Measurements from ENCODE around the gene P3R3URF.

The P3R3URF gene

DNA sequence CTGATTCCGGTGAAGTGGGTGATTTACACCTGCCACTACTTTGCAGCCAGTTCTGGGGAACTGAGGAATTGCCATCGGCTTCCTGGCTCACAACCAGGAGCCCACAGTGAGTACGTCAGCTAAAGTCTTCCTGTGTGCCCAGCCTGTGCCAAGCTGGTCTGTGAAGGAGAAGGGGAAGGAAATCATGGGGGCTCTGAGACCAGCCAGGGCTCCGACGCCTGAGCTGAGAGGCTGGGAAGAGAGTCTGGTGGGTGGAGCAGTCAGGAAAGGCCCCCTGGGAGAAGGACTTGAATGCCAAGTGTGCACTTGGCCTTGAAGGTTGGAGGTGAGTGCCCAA is 28.1 kb upstream of the P3R3URF start:
- no peak for DNase-seq (ENCODE audit: low read depth)
- H3K4me3 ChIP-seq (ENCODE audit: low read depth, low read length) = no peak overlapping the region
- TF ChIP-seq, protein P1, sequence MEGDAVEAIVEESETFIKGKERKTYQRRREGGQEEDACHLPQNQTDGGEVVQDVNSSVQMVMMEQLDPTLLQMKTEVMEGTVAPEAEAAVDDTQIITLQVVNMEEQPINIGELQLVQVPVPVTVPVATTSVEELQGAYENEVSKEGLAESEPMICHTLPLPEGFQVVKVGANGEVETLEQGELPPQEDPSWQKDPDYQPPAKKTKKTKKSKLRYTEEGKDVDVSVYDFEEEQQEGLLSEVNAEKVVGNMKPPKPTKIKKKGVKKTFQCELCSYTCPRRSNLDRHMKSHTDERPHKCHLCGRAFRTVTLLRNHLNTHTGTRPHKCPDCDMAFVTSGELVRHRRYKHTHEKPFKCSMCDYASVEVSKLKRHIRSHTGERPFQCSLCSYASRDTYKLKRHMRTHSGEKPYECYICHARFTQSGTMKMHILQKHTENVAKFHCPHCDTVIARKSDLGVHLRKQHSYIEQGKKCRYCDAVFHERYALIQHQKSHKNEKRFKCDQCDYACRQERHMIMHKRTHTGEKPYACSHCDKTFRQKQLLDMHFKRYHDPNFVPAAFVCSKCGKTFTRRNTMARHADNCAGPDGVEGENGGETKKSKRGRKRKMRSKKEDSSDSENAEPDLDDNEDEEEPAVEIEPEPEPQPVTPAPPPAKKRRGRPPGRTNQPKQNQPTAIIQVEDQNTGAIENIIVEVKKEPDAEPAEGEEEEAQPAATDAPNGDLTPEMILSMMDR (IDR thresholded peaks at IDR 0.05; ENCODE audit: control insufficient read depth, extremely low read depth, insufficient read depth) = no peak

DNA sequence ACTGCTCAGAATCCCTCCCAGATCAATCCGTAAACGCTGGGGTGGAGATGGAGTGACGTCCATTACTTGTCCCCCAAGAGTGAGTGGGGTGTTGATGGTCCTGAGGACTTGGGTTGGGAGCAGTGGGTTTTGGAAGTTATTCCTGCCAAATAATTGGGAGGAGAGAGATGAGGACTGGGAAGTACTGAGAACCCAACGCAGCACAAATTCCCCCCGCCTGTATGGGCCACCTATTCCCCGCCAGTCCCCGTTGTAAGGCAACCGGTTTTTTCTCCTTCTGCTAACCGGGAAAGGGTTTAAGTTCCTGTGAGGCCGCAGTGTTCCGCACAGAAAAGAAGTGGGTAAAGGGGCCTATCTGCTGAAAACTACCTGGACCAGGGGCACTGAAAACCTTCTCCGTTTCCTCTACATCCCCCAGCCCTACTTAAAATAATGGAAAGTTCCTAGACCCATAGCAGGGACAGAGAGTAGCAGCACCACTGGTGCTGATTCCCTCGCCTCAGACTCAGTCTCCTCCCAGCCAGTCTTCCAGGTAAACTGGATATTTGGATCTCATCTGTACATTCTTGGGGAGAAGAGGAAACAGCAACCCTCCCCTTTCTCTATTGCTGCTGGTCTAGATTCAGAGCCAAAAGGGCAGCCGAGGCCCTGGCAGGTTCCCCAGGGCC is 27.6 kb upstream of the P3R3URF start:
- TF ChIP-seq, protein P1 (IDR thresholded peaks at IDR 0.05; ENCODE audit: control insufficient read depth, extremely low read depth, insufficient read depth) = no peak
- no peak overlapping the region for H3K4me3 ChIP-seq (ENCODE audit: low read depth, low read length)
- DNase-seq (ENCODE audit: low read depth) = no peak

DNA sequence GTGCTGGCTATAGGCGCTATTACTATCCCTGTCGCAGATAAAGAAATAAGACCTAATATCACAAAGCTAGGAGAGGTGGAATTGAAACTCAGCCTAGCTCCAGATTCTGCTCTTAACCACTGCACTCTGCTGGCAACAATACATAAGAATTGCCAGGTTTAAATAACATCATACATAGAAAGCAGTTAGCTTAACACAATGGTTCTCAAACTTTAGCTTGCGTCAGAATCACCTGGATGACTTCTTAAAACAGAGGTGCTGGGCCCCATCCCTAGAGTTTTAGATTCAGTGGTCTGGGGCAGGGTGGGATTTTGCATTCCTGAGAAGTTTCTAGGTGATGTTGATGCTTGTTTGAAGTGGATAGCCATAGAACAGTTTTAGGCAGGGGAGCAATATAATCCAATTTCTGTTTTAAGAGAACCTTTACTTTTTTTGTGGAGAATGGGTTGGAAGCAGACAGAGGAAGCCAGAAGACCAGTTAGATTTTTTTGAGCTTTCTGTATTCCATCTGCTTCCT is 23.0 kb upstream of the P3R3URF start:
- TF ChIP-seq, protein P1 (IDR thresholded peaks at IDR 0.05; ENCODE audit: control insufficient read depth, extremely low read depth, insufficient read depth) = no peak
- H3K4me3 ChIP-seq (ENCODE audit: low read depth, low read length) = peak overlapping the region; percentile 92
- DNase-seq (ENCODE audit: low read depth) = no peak

DNA sequence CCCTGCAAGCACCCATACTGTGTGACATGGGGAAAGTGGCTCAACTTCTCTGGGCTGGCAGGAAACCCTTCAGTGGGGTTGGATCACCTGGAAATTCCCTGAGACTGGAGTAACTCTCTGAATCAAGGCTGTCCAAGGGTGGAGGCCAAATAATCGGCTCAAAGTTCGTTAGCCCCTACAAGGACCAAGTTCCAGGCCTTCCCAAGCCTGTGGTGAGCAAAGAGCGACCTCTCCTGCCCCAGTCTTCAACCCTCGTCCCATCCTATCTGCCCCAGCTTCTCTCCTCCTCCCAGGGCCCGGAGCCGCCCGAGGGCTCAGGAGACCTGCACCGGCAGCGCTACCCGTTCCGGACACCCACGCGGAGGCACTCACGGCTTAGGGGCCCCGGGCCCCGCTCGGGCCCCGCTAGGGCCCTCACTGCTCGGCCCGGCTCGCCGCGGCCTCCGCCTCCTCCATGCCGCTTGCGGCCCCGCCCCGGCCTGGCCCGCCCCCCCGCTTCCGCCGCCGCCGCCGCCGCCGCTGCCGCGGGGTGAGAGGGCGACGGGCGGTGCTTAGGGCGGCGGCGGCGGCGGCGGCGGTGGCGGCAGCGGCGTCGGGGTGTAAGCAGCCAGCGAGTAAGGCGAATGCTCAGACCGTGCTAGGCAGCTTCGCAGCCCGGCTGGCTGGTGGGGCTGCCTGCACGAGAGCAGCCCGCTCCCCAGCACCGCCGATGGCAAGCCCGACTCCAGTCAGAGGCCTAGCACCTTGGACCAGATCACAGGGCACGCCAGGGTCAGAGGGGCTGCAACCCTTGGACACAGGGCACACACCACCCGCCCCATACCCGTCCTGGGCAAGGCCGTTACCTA is 21.9 kb upstream of the P3R3URF start, which contains the start of gene POMGNT1:
Gene POMGNT1 (minus strand): TSS at position 471 of the 848 bp plus-strand sequence. CDS start 613 bp downstream, outside the sequence.
- TF ChIP-seq, protein P1 (IDR thresholded peaks at IDR 0.05; ENCODE audit: control insufficient read depth, extremely low read depth, insufficient read depth) = peak; percentile 46
- DNase-seq (ENCODE audit: low read depth) = no peak
- peak within 1 kb of the TSS; percentile 92 for H3K4me3 ChIP-seq (ENCODE audit: low read depth, low read length)

DNA sequence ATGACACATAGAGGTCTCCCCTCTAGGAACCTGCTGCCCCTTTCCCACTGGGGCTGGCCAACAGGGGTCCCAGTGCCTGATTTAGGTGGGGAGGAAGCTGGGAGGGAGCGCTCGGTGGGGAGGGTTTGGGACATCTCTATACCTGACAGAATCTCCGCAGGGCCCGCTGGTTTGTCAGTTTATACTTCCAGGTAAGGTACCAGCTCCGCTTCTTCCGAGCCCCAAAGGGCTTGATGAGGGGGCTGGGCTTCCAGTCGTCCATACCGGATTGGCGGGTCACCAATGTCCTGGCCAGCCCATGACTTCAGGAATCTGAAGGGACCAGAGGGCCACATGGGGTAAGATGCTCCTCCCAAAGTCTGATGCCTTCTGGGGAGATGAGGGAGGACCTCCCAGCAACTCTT is 21.3 kb upstream of the P3R3URF start:
- TF ChIP-seq, protein P1 (IDR thresholded peaks at IDR 0.05; ENCODE audit: control insufficient read depth, extremely low read depth, insufficient read depth) = no peak
- DNase-seq (ENCODE audit: low read depth) = no peak

DNA sequence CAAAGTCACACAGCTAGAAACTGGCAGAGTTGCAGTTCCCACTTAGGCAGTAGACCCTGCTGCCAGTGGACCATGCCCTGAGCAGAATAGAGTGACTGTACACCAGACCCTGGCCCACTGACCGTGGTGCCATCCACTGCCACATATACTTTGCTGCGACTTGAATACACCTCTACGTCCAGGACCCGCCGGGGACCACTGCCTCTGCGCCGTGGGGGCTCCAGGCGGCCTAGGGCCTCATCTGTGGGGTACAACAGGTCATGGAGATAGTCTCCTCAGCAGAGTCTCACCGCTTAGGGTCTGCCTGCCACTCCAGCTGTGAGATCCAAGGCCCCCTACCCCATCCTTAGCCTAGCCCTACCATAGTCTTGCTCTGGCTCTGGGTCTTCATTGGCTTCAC is 20.3 kb upstream of the P3R3URF start:
- no peak overlapping the region for H3K4me3 ChIP-seq (ENCODE audit: low read depth, low read length)
- TF ChIP-seq, protein P1 (IDR thresholded peaks at IDR 0.05; ENCODE audit: control insufficient read depth, extremely low read depth, insufficient read depth) = no peak
- no peak for DNase-seq (ENCODE audit: low read depth)

More for the DNA sequence above, 21.3 kb upstream of the P3R3URF start:
- peak overlapping the region; percentile 92 for H3K4me3 ChIP-seq (ENCODE audit: low read depth, low read length)

Measured in LNCaP clone FGC (cell line).